Erythroblast (primary cell): ENCODE data around the gene EIF3I.

Experiments
- GATA1 ChIP-seq: IDR thresholded peaks from 2 replicates; pipeline ENCODE4 v1.6.1; 2011; ENCODE audit warnings: low read depth, mild to moderate bottlenecking, control low read depth, low read length, moderate library complexity
- POLR2A ChIP-seq: IDR thresholded peaks from 2 replicates; pipeline ENCODE4 v1.6.1; 2011; ENCODE audit warnings: mild to moderate bottlenecking, low read length

DNA sequence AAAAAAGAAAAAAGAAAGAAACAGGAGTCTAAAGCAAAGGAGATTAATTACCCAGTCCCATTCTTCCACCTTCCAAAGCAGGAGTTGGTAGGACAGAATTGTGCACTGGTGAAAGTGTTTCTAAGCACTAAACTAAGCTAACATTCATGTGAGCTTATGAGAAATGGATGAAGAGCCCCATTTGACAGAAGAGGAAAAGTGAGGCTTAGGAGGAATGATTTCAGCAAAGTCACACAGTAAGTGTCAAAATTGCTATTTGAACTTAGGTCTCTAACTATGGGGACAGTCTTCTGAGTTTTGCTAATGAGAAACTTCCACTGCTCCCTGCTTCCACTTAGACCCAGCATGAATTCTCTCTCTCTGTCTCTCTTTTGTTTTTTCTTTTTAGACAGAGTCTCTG is 47.5 kb downstream of the EIF3I start:
- no peak for TF ChIP-seq POLR2A
- TF ChIP-seq GATA1: no peak
